HFFc6 (cell line): ENCODE results near the gene ANKMY1. TPM values are rescaled to one million over a fixed set of nuclear protein-coding genes. Genes with fewer than 3 reads are reported as not detected.

ENCODE experiments used
- DNase-seq: peaks from one replicate; pipeline ENCODE4 v3.0.0-alpha.2; 2018
- H3K27ac Mint-ChIP-seq: 2 replicates; pipeline ENCODE4 v1.8.0; 2020; ENCODE audit warnings: mild to moderate bottlenecking, mixed read lengths
- H3K27me3 Mint-ChIP-seq: 2 replicates; pipeline ENCODE4 v1.8.0; 2021; ENCODE audit warnings: mild to moderate bottlenecking, moderate library complexity, mixed read lengths; ENCODE audit not compliant: insufficient read depth
- H3K36me3 Mint-ChIP-seq: 2 replicates; pipeline ENCODE4 v1.8.0; 2021; ENCODE audit warnings: low read depth, mixed read lengths
- H3K4me1 Mint-ChIP-seq: 2 replicates; pipeline ENCODE4 v1.8.0; 2020; ENCODE audit warnings: low read depth, mixed read lengths
- H3K4me3 Mint-ChIP-seq: 2 replicates; pipeline ENCODE4 v1.8.0; 2020; ENCODE audit warnings: mild to moderate bottlenecking, moderate library complexity, mixed read lengths
- H3K9me3 Mint-ChIP-seq: 2 replicates; pipeline ENCODE4 v1.8.0; 2020; ENCODE audit warnings: mild to moderate bottlenecking, mixed read lengths
- total RNA-seq, 6 experiments: library from RNA; stranded (reverse); fragmentation: NEBNext Ultra II Directional; extraction: Animal tissue kit (Norgen Biotek cat#: 25700); gene quantifications; 2 replicates in 1 of 6; 3 replicates in 5 of 6; pipeline ENCODE4 v1.2.3, GENCODE V29; 2021
- TF ChIP-seq, protein P1 (sequence below): fragments of 200-600 bp; sonication (generic); IDR thresholded peaks from 2 replicates; pipeline ENCODE4 v1.5.0; 2021; ENCODE audit warnings: antibody characterized with exemption, mild to moderate bottlenecking

Gene ANKMY1
- total RNA-seq, 6 experiments from 2014 or later = 4.4 to 5.6 (median 5.2) TPM

DNA sequence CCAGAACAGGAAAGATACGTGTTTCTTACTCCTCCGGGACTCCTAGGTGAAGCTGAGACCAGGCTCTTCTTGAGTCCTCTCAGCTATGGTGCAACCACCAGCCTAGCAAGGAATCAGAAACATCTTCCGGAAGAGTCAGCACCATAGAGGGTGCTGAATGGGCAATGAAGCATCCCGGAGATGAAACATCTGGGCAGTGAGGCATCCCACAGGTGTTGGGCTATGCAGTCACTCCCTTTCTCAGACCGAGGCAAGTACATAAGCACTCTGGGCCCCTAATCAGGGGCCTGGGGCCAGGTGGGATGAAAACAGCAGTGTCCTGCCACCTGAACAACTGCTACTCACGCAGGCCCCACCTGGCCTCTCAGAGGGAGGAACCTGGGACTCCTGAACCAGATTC lies 27.3 kb upstream of the ANKMY1 start:
- Mint-ChIP-seq H3K36me3 (peaks cover 23% of the 10 kb centered on the region), H3K4me1 (peaks cover 64% of the 10 kb centered on the region), H3K27me3 (peaks cover 6% of the 10 kb centered on the region), H3K27ac (peak overlapping the region; percentile 46; the same call in 1 of the 2 replicates), H3K9me3 (0 out of 2 replicates have a peak, but pooled peaks cover 4% of the 10 kb centered on the region), H3K4me3 (peak overlapping the region; percentile 97)
- no peak for DNase-seq
- TF ChIP-seq, protein P1, sequence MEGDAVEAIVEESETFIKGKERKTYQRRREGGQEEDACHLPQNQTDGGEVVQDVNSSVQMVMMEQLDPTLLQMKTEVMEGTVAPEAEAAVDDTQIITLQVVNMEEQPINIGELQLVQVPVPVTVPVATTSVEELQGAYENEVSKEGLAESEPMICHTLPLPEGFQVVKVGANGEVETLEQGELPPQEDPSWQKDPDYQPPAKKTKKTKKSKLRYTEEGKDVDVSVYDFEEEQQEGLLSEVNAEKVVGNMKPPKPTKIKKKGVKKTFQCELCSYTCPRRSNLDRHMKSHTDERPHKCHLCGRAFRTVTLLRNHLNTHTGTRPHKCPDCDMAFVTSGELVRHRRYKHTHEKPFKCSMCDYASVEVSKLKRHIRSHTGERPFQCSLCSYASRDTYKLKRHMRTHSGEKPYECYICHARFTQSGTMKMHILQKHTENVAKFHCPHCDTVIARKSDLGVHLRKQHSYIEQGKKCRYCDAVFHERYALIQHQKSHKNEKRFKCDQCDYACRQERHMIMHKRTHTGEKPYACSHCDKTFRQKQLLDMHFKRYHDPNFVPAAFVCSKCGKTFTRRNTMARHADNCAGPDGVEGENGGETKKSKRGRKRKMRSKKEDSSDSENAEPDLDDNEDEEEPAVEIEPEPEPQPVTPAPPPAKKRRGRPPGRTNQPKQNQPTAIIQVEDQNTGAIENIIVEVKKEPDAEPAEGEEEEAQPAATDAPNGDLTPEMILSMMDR = no peak

DNA sequence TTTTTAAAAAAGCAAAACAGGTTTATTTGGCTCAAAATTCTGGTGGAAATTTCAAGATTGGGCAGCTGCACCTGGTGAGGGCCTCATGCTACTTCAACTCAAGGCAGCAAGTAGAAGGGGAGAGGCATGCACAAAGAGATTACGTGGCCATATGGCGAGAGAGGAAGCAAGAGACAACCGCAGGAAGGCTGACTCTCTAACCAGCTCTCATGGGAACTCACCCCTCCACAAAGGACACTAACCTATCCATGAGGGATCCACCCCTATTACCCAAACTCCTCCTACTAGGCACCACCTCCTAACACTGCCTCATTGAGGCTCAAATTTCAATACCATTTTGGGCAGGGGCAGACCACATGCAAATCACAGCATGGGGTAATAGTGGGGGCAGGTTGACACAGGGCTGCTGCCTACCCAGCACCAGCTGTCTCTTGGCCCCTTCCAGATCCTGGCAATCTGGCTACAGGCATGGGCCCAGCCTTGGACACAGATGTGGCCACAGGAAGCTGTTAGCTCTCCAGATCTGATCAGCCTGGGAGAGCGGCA lies 26.8 kb upstream of the ANKMY1 start:
- Mint-ChIP-seq H3K27ac (peak overlapping the region; percentile 46; the same call in 1 of the 2 replicates), H3K4me1 (peaks cover 69% of the 10 kb centered on the region), H3K9me3 (0 out of 2 replicates have a peak, but pooled peaks cover 4% of the 10 kb centered on the region), H3K4me3 (peak overlapping the region; percentile 97), H3K27me3 (peaks cover 6% of the 10 kb centered on the region), H3K36me3 (peaks cover 23% of the 10 kb centered on the region)
- DNase-seq = no peak
- TF ChIP-seq, protein P1 = no peak

DNA sequence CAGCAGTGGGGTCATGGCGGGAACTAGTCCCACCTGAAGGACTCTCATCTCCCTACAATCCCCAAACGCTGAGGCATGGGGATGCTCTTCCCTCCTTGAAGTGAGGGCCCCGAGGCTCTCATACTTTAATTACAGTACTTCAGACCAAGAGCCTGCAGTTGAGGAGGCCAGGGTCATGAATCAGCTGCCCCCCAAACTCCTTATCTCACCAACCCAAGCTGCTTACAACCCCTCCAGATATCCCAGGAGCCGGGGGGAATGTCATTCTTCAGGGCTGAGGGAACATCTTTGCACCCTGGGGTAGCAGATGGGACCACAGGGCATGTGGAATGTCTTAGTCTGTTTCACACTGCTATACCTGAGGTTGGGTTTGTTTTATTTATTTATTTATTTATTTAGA lies 26.0 kb upstream of the ANKMY1 start:
- Mint-ChIP-seq H3K27me3 (peaks cover 6% of the 10 kb centered on the region), H3K9me3 (0 out of 2 replicates have a peak, but pooled peaks cover 4% of the 10 kb centered on the region), H3K27ac (no peak overlapping the region), H3K4me3 (no peak overlapping the region), H3K4me1 (peaks cover 69% of the 10 kb centered on the region), H3K36me3 (peaks cover 23% of the 10 kb centered on the region)
- no peak for DNase-seq
- TF ChIP-seq, protein P1 = no peak

DNA sequence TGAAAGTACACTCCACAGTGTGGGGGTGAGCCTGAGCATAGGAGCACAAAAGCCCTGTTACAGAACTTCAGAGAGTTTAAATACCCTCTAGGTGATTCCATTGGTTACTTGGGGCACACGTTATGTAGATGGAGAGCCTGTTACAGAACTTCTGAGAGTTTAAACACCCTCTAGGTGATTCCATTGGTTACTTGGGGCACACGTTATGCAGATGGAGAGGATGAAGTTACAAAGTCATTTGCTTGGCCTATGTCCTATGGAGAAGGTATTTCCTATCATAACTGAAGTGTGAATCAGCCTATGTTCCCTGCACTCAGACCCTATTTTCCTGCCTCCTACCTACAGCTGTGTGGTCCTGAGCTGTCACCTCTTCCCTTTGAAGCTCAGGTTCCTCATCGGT lies 25.0 kb upstream of the ANKMY1 start:
- peaks cover 6% of the 10 kb centered on the region for H3K27me3 Mint-ChIP-seq
- 0 out of 2 replicates have a peak, but pooled peaks cover 4% of the 10 kb centered on the region for H3K9me3 Mint-ChIP-seq
- DNase-seq = peak; percentile 9
- TF ChIP-seq, protein P1 = no peak
- peak overlapping the region; percentile 34; the same call in 1 of the 2 replicates for H3K4me3 Mint-ChIP-seq
- peaks cover 23% of the 10 kb centered on the region for H3K36me3 Mint-ChIP-seq
- H3K4me1 Mint-ChIP-seq = peaks cover 59% of the 10 kb centered on the region
- peak overlapping the region; percentile 26; the same call in 1 of the 2 replicates for H3K27ac Mint-ChIP-seq

DNA sequence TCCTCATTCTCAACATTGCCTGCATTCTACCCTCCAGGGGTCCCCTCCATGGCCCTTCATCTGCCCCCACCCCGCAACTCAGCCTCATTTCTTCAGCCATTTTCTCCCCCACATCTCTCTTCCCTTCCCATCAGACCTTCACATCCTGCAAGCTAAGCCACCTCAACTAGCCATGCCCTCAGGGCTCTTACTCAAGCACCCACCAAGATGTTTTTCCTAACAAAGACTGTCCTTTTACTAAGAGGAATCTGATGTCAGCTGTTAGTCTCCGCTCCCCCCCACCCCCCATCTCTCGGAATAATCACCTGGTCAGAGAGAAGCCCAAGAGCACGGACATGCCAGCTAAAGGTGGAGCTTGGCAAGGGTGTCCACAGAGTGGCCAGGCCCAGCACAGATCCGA lies 24.0 kb upstream of the ANKMY1 start:
- Mint-ChIP-seq H3K4me3 (peak overlapping the region; percentile 18; the same call in 1 of the 2 replicates), H3K27me3 (peaks cover 5% of the 10 kb centered on the region; the same call in 1 of the 2 replicates), H3K36me3 (peaks cover 23% of the 10 kb centered on the region), H3K9me3 (0 out of 2 replicates have a peak, but pooled peaks cover 4% of the 10 kb centered on the region), H3K4me1 (peaks cover 52% of the 10 kb centered on the region), H3K27ac (no peak overlapping the region; the same call in 1 of the 2 replicates)
- DNase-seq = peak; percentile 23
- TF ChIP-seq, protein P1 = no peak
